HepG2 (cell line): ENCODE results near the gene PPP1R12C. TPM values are rescaled to one million over a fixed set of nuclear protein-coding genes. Genes with fewer than 3 reads are reported as not detected.

Experiments
- ATAC-seq: fragments of 200-7000 bp; cut with Tn5 transposase; 3 replicates; pipeline ENCODE4 v1.9.1; 2020; ENCODE audit warnings: mild to moderate bottlenecking, moderate library complexity
- BruUV-seq: library from RNA; stranded (reverse); fragments of 400-500 nt; replicated peaks from 2 replicates; lab custom pipeline; 2021; lab: Mats Ljungman, UMichigan
- CTCF ChIA-PET: fragments of 300-600 bp; formaldehyde crosslinking; extraction: SDS; loops from one replicate; lab custom pipeline; 2021; ENCODE audit warnings: low total read pairs, inconsistent platforms, low intra/inter-chr PET ratio; lab: Yijun Ruan, JAX
- POLR2A ChIA-PET: fragments of 350-600 bp; sonication (Branson Sonifier 250); formaldehyde crosslinking; loops from one replicate; lab custom pipeline; 2020; ENCODE audit warnings: antibody characterized with exemption, inconsistent platforms; lab: Yijun Ruan, JAX
- DNase-seq: peaks from one replicate; pipeline ENCODE4 v3.0.0-alpha.2; 2015; ENCODE audit warnings: low spot score
- FAIRE-seq: peaks from 3 replicates; lab custom pipeline; 2011; peaks lifted over from hg19 to GRCh38; lab: Jason Lieb, UNC
- H2AFZ ChIP-seq: one replicate; pipeline ENCODE4 v1.6.1; 2011; ENCODE audit warnings: low read length, inconsistent platforms
- H3K27ac ChIP-seq: fragments of 300-600 bp; 3 replicates; pipeline ENCODE4 v1.8.0; 2011; ENCODE audit warnings: mixed run types, mild to moderate bottlenecking, mixed read lengths, low read length, inconsistent platforms; ENCODE audit not compliant: insufficient read depth; ENCODE audit errors: extremely low read length
- H3K27me3 ChIP-seq, 2 experiments: fragments of 200-600 bp in 1 of 2; 2 replicates in 1 of 2; 3 replicates in 1 of 2; pipeline versions ENCODE4 v1.6.0 to v1.8.0; 2011; ENCODE audit warnings: low read length in 2 of 2, mild to moderate bottlenecking in 2 of 2, moderate library complexity in 2 of 2, inconsistent platforms in 1 of 2; ENCODE audit not compliant: insufficient read depth in 2 of 2, control insufficient read depth in 1 of 2
- H3K36me3 ChIP-seq, 2 experiments: fragments of 200-600 bp in 1 of 2; replicated peaks in 1 of 2; 2 replicates in 1 of 2; 3 replicates in 1 of 2; pipeline versions ENCODE4 v1.5.1 to v1.8.0; 2011; ENCODE audit warnings: low read length in 2 of 2, inconsistent platforms in 1 of 2; ENCODE audit not compliant: insufficient read depth in 2 of 2, control insufficient read depth in 1 of 2
- H3K4me1 ChIP-seq: 2 replicates; pipeline ENCODE4 v1.5.1; 2012; ENCODE audit warnings: low read length, inconsistent platforms; ENCODE audit not compliant: insufficient read depth
- H3K4me2 ChIP-seq: 2 replicates; pipeline ENCODE4 v1.6.0; 2011; ENCODE audit warnings: low read depth, low read length, inconsistent platforms
- H3K4me3 ChIP-seq, 3 experiments: fragments of 200-600 bp in 1 of 3; sonication (generic), shearing (Covaris generic) in 1 of 3; replicated peaks in 1 of 3; 2 replicates each; pipeline ENCODE4 v1.5.1; 2011 to 2016; ENCODE audit warnings: low read length in 3 of 3, inconsistent platforms in 2 of 3, low read depth in 2 of 3, mild to moderate bottlenecking in 2 of 3, control low read depth in 1 of 3, mixed read lengths in 1 of 3; ENCODE audit not compliant: insufficient read depth in 1 of 3
- H3K79me2 ChIP-seq: one replicate; pipeline ENCODE4 v1.6.1; 2011; ENCODE audit warnings: low read length, inconsistent platforms; ENCODE audit not compliant: insufficient read depth
- H3K9ac ChIP-seq: 2 replicates; pipeline ENCODE4 v1.6.0; 2011; ENCODE audit warnings: mild to moderate bottlenecking, low read depth, low read length, inconsistent platforms; ENCODE audit not compliant: insufficient read depth
- H3K9me3 ChIP-seq: 2 replicates; pipeline ENCODE4 v1.5.1; 2012; ENCODE audit warnings: mild to moderate bottlenecking, low read length
- H4K20me1 ChIP-seq: 2 replicates; pipeline ENCODE4 v1.6.0; 2011; ENCODE audit warnings: inconsistent platforms, mild to moderate bottlenecking, low read length, moderate library complexity; ENCODE audit not compliant: insufficient read depth
- CENPBD1 ChIP-seq: sonication (generic); formaldehyde crosslinking; IDR thresholded peaks from 2 replicates; pipeline ENCODE4 v1.8.0; 2022; ENCODE audit warnings: missing genetic modification reagents, low read depth, mild to moderate bottlenecking, borderline replicate concordance
- KDM5B ChIP-seq: sonication (generic); formaldehyde crosslinking; IDR thresholded peaks from 2 replicates; pipeline ENCODE4 v1.4.0; 2020; ENCODE audit warnings: missing genetic modification reagents, mild to moderate bottlenecking, borderline replicate concordance
- KIAA2018 ChIP-seq: sonication (generic); formaldehyde crosslinking; IDR thresholded peaks from 2 replicates; pipeline ENCODE4 v1.5.0; 2020; ENCODE audit warnings: mild to moderate bottlenecking, missing genetic modification reagents, borderline replicate concordance
- MATR3 ChIP-seq: sonication (generic); formaldehyde crosslinking; IDR thresholded peaks from 2 replicates; pipeline ENCODE4 v1.4.0; 2020; ENCODE audit warnings: missing genetic modification reagents
- NFE2L2 ChIP-seq: fragments of 150-350 bp; IDR thresholded peaks from 2 replicates; pipeline ENCODE4 v1.6.1; 2014; ENCODE audit warnings: low read length
- PLRG1 ChIP-seq: fragments of 450-650 bp; conservative IDR thresholded peaks from 2 replicates; pipeline ENCODE4 v1.6.1; 2016
- SALL1 ChIP-seq: sonication (generic); formaldehyde crosslinking; IDR thresholded peaks from 2 replicates; pipeline ENCODE4 v1.8.0; 2022; ENCODE audit warnings: mild to moderate bottlenecking, missing genetic modification reagents
- SYNCRIP ChIP-seq: fragments of 200-400 bp; formaldehyde crosslinking; IDR thresholded peaks from 2 replicates; pipeline ENCODE4 v1.6.1; 2018; ENCODE audit warnings: mild to moderate bottlenecking, low read depth, low read length; ENCODE audit not compliant: insufficient read depth
- ZBTB34 ChIP-seq: sonication (generic); formaldehyde crosslinking; IDR thresholded peaks from 2 replicates; pipeline ENCODE4 v1.8.0; 2022; ENCODE audit warnings: mild to moderate bottlenecking, missing genetic modification reagents
- ZNF12 ChIP-seq: sonication (generic); formaldehyde crosslinking; IDR thresholded peaks from 2 replicates; pipeline ENCODE4 v1.5.0; 2020; ENCODE audit warnings: missing genetic modification reagents
- ZNF362 ChIP-seq: sonication (generic); formaldehyde crosslinking; IDR thresholded peaks from 2 replicates; pipeline ENCODE4 v1.4.0; 2020; ENCODE audit warnings: missing genetic modification reagents, mild to moderate bottlenecking, borderline replicate concordance
- ZNF629 ChIP-seq: sonication (generic); formaldehyde crosslinking; conservative IDR thresholded peaks from 2 replicates; pipeline ENCODE4 v1.5.0; 2020; ENCODE audit warnings: missing genetic modification reagents
- WGBS: methylation state at CpG from one replicate; pipeline ENCODE4 v1.1.6; 2017; ENCODE audit warnings: low lambda C conversion rate; 5-methylcytosine and 5-hydroxymethylcytosine counted together
- in situ Hi-C: cut with HindIII; loops from 2 replicates; pipeline ENCODE4 v1.10.0; 2017; ENCODE audit warnings: low pct_unique_long_range_greater_than_20kb; ENCODE audit not compliant: extremely low pct_ligation_motif_present
- intact Hi-C: fragments of 100-400 bp; cut with micrococcal nuclease; formaldehyde crosslinking; loops from one replicate; pipeline ENCODE4 v1.10.0; 2022; ENCODE audit not compliant: unreplicated experiment
- polyA plus RNA-seq, 8 experiments: library from polyadenylated mRNA; depleted of rRNA in 3 of 8; stranded (reverse) in 7 of 8; unstranded in 1 of 8; fragments of >200 nt; fragmentation: Illumina TruSeq in 4 of 8; extraction: Trizol in 4 of 8; gene quantifications; 2 replicates each; pipeline versions ENCODE4 v1.2.1 to v1.2.3, GENCODE V29; 2011 to 2016; ENCODE audit warnings: low read depth in 4 of 8, missing spikeins in 1 of 8, mixed read lengths in 1 of 8; ENCODE audit not compliant: insufficient read depth in 1 of 8
- total RNA-seq, 5 experiments: library from RNA; depleted of rRNA; stranded (reverse); fragments of >200 nt; fragmentation: Illumina TruSeq; extraction: Trizol; gene quantifications; 2 replicates each; pipeline ENCODE4 v1.2.3, GENCODE V29; 2016; ENCODE audit warnings: low read depth in 1 of 5

PPP1R12C gene
- total and polyA plus RNA-seq, 2 of the 13 experiments (the other 11 are each of a cell fraction or from before 2014, with no cell fraction given): 29.7 to 30.3 TPM

GRCh38 chr19:55097864-55098715 is 19.3 kb downstream of the PPP1R12C start:
- Histone ChIP-seq H3K27ac (no peak overlapping the region), H2AFZ (no peak overlapping the region), H3K9ac (no peak overlapping the region), H3K4me3 (no peak overlapping the region), H3K36me3 (peaks cover 2 to 15% of the 10 kb centered on the region in 2 experiments; a peak in 4 of 5 replicates), H4K20me1 (0 out of 2 replicates have a peak, but pooled peaks cover 2% of the 10 kb centered on the region), H3K79me2 (no peaks in the 10 kb centered on the region), H3K4me1 (peaks cover 16% of the 10 kb centered on the region), H3K9me3 (no peaks in the 10 kb centered on the region), H3K27me3 (no peaks in the 10 kb centered on the region), H3K4me2 (no peak overlapping the region)
- in situ Hi-C loops (no loop called here), intact Hi-C loops (no loop called here)
- DNase-seq: no peak
- CTCF ChIA-PET: interaction anchor here (1.0 kb wide), 1 partner anchor 35 kb away, joined by 4 read pairs; no protein-coding TSS in a partner anchor
- POLR2A ChIA-PET: no interaction called here
- ATAC-seq: no peak
- BruUV-seq: no TSS peak
- no peak for FAIRE-seq
- WGBS: 97% methylated on average over 16 of the region's 23 CpGs
- no peak for TF ChIP-seq ZNF362 (CRISPR knock-in tag)
- TF ChIP-seq PLRG1: no peak
- no peak for TF ChIP-seq KIAA2018 (CRISPR knock-in tag)
- no peak for TF ChIP-seq CENPBD1 (CRISPR knock-in tag)
- TF ChIP-seq SYNCRIP: no peak
- TF ChIP-seq ZNF12 (CRISPR knock-in tag): no peak
- no peak for TF ChIP-seq KDM5B (CRISPR knock-in tag)
- no peak for TF ChIP-seq MATR3 (CRISPR knock-in tag)
- peak; percentile 57 for TF ChIP-seq ZNF629 (CRISPR knock-in tag)
- TF ChIP-seq NFE2L2: no peak
- TF ChIP-seq ZBTB34 (CRISPR knock-in tag): no peak
- no peak for TF ChIP-seq SALL1
